Hepatic stellate cell (primary cell): ENCODE measurements around the gene ARSK.
"Not testable (repeated sequence)": the region's sequence is repeated elsewhere in the genome, so short reads cannot be mapped to it uniquely, and the experiment has no call there.

Experiments used
- DNase-seq: peaks from one replicate; pipeline ENCODE4 v3.0.0; 2011; ENCODE audit warnings: low spot score

ARSK gene

GRCh38 chr5:95620870-95621838 is 66.3 kb downstream of the ARSK start:
- DNase-seq = peak; percentile 37

GRCh38 chr5:95621839-95622629 is 67.1 kb downstream of the ARSK start:
- DNase-seq = no peak

GRCh38 chr5:95623706-95624105 is 68.8 kb downstream of the ARSK start:
- DNase-seq = no peak

DNA sequence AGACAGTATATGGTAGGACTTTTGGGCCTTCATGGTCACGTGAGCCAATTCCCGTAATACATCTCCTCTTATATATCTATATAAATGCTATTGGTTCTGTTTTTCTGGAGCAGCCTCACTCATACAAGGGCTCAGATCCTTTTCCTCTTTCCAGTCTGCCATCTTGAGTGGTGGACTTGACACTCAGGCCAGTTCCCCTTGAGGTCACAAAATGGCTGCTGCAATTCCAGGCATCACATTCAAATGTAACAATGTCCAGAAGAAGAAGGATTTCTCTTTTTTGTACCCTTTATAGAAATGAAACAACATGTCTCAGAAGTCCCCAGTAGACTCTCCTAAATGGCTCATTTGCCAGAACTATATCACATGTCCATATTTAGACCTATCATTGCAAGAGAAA is 69.5 kb downstream of the ARSK start:
- no peak for DNase-seq

- DNase-seq = no peak
These were observed 71.8 kb downstream of the ARSK start for GRCh38 chr5:95626701-95627100.

DNA sequence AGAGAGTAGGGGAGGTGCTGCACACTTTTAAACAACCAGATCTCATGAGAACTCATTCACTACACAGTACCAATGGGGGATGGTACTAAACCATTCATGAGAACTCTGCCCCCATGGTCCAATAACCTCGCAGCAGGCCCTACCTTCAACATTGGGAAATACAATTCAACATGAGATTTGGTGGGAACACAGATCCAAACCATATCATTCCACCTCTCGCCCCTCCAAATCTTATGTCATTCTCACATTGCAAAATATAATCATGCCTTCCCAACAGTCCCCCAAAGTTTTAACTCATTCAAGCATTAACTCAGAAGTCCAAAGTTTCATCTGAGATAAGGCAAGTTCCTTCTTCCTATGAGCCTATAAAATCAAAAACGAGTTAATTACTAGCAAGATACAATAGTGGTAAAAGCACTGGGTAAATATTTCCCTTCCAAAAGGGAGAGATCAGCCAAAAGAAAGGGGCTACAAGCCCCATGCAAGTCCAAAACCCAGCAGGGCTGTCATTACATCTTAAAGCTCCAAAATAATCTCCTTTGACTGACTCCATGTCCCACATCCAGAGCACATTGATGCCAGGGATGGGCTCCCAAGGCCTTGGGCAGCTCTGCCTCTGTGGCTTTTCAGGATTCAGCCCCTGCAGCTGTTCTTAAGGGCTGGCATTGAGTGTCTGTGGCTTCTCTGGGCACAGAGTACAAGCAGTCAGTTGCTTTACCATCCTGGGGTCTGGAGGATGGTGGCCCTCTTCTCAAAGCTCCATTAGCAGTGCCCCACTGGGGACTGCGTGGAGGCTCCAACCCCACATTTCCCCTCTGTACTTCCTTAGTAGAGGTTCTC is 73.3 kb downstream of the ARSK start:
- no peak for DNase-seq

DNA sequence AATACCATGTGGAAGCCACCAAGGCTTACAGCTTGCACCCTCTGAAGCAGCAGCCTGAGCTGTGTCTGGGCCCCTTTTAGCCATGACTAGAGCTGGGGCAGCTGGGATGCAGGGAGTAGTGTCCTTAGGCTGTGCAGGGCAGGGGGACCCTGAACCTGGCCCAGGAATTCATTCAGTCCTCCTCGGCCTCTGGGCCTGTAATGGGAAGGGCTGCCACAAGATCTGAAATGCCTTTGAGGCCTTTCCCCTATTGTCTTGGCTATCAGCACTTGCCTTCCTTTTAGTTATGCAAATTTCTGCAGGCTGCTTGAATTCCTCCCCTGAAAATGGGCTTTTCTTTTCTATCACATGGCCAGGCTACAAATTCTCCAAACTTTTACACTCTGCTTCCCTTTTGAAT is 74.0 kb downstream of the ARSK start:
- DNase-seq = no peak

- no peak for DNase-seq
These were observed 75.6 kb downstream of the ARSK start for GRCh38 chr5:95630394-95630917.

GRCh38 chr5:95631255-95631958 is 76.5 kb downstream of the ARSK start:
- DNase-seq = no peak

GRCh38 chr5:95631991-95632675 is 77.2 kb downstream of the ARSK start:
- no peak for DNase-seq

DNA sequence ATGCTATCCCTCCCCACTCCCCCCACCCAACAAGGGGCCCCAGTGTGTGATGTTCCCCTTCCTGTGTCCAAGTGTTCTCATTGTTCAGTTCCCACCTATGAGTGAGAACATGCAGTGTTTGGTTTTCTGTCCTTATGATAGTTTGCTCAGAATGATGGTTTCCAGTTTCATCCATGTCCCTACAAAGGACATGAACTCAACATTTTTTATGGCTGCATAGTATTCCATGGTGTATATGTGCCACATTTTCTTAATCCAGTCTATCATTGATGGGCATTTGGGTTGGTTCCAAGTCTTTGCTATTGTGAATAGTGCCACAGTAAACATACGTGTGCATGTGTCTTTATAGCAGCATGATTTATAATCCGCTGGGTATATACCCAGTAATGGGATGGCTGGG is 78.0 kb downstream of the ARSK start:
- not testable (repeated sequence) for DNase-seq

- DNase-seq = no peak
These were observed 78.8 kb downstream of the ARSK start for GRCh38 chr5:95633671-95634070.

- DNase-seq = no peak
These were observed 79.2 kb downstream of the ARSK start for GRCh38 chr5:95634081-95634480.

GRCh38 chr5:95638632-95639031 is 83.7 kb downstream of the ARSK start:
- no peak for DNase-seq

- DNase-seq = no peak
These were observed 86.9 kb downstream of the ARSK start for GRCh38 chr5:95641741-95642220.

DNA sequence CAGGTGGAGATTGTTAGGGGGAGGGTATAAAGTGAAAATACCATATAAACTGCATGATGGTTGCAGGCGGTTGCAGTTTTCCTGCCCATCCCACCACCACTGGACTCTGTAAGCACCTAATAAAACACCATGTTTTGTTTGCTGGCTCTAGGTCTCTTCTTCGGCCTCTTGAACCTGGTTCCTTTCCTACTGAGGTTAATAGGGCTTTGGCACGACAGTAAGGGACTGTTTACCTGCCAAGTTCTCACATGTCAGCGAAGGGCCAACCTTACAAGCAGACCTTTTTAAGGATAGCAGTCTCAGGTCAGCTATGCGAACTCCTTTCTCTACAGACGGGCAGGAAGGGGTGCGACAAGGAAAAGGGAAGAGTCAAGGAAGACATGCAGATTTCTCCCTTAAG is 88.3 kb downstream of the ARSK start:
- DNase-seq = no peak

DNA sequence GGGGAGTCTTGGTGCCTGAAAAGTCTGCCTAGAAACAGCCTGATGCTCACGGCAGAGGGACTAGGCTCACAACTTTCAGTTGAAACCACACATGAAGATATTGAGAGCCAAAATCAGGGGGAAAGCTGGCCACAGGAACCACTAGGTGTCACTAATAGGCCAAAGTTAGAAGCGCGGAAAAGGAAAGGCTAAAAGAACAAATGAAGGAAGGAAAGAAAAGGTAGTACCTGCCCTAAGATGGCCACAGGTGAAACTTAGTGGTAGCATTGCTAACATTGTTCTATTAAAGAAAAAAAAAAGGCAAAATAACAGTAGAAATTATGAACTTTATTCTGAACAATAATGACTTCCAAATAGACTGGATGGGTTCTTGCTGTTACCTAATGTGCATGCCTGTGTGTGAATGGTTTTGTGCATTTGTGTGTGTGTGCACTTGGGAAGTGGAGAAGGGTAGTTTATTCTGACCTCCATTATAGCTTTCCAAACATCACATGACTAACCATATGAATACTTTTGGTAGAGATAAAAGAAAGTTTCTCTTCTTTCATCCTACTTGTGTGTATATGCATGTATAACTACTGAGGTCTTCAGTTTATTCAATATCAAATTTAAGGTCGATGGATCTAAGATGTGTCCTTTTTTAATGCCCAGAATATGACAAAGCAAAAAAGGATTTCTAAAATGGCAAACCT is 89.6 kb downstream of the ARSK start:
- no peak for DNase-seq

- DNase-seq = not testable (repeated sequence)
These were observed 91.3 kb downstream of the ARSK start for GRCh38 chr5:95646226-95646568.

- DNase-seq = peak; percentile 84
These were observed 91.9 kb downstream of the ARSK start, which contains the start of gene RFESD for GRCh38 chr5:95646569-95647431. Gene RFESD, plus strand, starts transcription at chr5:95646777. Its CDS starts 5,495 bp downstream, at chr5:95652272.
